ENCODE results near the gene CCL23. TPM values are rescaled to one million over a fixed set of nuclear protein-coding genes. Genes with fewer than 3 reads are reported as not detected.

Gene CCL23
- total and polyA plus RNA-seq, 10 donors, result 1.6 to 40.6 (median 10.8) TPM

DNA sequence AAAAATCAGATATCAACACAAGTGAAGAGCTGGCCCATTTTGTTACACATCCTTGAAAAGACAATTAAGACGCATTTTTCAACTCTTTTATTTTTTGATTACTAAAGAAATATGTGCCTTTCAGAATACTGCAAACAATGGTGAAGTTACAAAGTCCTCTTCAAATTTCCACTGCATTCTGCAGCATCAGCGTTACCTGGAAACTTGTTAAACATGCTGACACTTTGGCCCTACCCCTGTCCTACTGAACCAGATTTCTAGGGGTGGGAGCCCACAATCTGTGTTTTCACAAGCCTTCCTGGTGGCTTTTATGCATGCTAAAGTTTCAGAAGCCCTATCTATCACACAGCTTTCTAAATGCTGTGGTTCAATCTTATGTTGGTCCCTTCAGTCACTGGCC is 26.7 kb downstream of the CCL23 start:
- H3K4me3 ChIP-seq, result no peak overlapping the region
- H3K9me3 ChIP-seq, result peaks cover 0 to 20% (median 11%) of the 10 kb centered on the region in 8 donors
- intact Hi-C loops (cut with DNase I; ENCODE audit: low total_unique reads), result no loop called here
- no peaks in the 10 kb centered on the region for H3K27me3 ChIP-seq (replicated peaks in 1 of 7)
- H3K27ac ChIP-seq, result no peak overlapping the region
- no peak for DNase-seq
- WGBS, 5 donors, result 88 to 99% (median 93%) methylated on average over 2 of the region's 2 CpGs
- H3K4me1 ChIP-seq, result peaks cover 0 to 17% (median 8%) of the 10 kb centered on the region in 6 donors
- no peaks in the 10 kb centered on the region for H3K36me3 ChIP-seq
- TF ChIP-seq POLR2AphosphoS5 (IDR thresholded peaks at IDR 0.05) (no peak), POLR2A (IDR thresholded peaks at IDR 0.05) (no peak)
- TF ChIP-seq, protein P1, sequence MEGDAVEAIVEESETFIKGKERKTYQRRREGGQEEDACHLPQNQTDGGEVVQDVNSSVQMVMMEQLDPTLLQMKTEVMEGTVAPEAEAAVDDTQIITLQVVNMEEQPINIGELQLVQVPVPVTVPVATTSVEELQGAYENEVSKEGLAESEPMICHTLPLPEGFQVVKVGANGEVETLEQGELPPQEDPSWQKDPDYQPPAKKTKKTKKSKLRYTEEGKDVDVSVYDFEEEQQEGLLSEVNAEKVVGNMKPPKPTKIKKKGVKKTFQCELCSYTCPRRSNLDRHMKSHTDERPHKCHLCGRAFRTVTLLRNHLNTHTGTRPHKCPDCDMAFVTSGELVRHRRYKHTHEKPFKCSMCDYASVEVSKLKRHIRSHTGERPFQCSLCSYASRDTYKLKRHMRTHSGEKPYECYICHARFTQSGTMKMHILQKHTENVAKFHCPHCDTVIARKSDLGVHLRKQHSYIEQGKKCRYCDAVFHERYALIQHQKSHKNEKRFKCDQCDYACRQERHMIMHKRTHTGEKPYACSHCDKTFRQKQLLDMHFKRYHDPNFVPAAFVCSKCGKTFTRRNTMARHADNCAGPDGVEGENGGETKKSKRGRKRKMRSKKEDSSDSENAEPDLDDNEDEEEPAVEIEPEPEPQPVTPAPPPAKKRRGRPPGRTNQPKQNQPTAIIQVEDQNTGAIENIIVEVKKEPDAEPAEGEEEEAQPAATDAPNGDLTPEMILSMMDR (IDR thresholded peaks at IDR 0.05 in 8 of 11, conservative IDR thresholded peaks at IDR 0.05 in 3 of 11), result no peak

DNA sequence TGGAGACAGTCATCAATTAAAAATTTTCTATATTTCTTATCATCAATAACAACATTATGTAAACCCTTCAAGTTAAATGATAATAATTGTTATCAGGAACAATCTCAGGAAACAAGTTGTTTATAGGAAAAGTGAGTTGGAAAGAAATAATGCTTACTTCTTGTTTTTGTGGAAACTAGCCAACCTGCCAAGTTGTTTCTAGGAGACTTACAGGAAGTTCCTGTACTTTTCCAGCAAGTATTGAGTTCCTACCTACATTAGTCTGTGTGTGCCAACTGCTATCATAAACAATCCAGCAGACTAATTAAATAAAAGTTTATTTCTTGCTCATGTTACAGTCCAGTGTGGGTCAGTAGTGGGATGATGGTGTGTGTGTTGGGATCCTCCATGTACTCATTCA is 29.6 kb downstream of the CCL23 start:
- no peaks in the 10 kb centered on the region for H3K27me3 ChIP-seq (replicated peaks in 1 of 7)
- peaks cover 0 to 30% (median 8%) of the 10 kb centered on the region in 6 donors for H3K4me1 ChIP-seq
- intact Hi-C loops (cut with DNase I; ENCODE audit: low total_unique reads), result no loop called here
- H3K36me3 ChIP-seq, result peaks cover 0 to 11% (median 0%) of the 10 kb centered on the region in 6 donors
- no peak for DNase-seq
- H3K27ac ChIP-seq, result peak overlapping the region in 5 of 8 donors; percentile 28 to 82 (median 56)
- no peak for TF ChIP-seq POLR2A (IDR thresholded peaks at IDR 0.05)
- TF ChIP-seq, protein P1 (IDR thresholded peaks at IDR 0.05 in 8 of 11, conservative IDR thresholded peaks at IDR 0.05 in 3 of 11), result no peak
- TF ChIP-seq POLR2AphosphoS5 (IDR thresholded peaks at IDR 0.05), result no peak
- no peak overlapping the region for H3K4me3 ChIP-seq
- peaks cover 0 to 17% (median 9%) of the 10 kb centered on the region in 8 donors for H3K9me3 ChIP-seq

DNA sequence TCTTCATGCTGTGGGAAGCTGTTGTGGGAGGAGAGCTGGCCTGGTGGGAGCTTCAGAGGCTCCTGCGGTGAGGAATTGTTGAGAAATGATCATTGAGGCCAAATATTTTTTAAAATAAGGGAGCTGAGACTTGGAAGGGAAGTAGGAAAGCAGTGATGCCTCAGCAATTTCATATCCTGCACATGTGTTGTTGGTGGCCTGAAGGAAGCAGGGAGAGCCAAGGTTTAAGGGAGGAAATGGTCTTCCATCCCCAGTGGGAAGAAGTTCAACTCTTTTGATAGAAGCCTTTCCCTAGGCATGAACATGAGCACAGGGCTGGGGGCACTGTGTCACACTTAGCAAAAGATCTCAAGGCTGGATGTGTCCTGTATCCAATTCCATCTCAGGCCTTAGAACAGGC is 31.1 kb downstream of the CCL23 start, which contains the start of gene CCL14:
CCL14 (minus strand) TSS at position 87 of the 400 bp plus-strand sequence; CDS start at position 7, 80 bp downstream.
- peaks cover 0 to 44% (median 10%) of the 10 kb centered on the region in 6 donors for H3K4me1 ChIP-seq
- no peaks in the 10 kb centered on the region for H3K27me3 ChIP-seq (replicated peaks in 1 of 7)
- peaks cover 0 to 17% (median 9%) of the 10 kb centered on the region in 8 donors for H3K9me3 ChIP-seq
- peaks cover 0 to 14% (median 0%) of the 10 kb centered on the region in 6 donors for H3K36me3 ChIP-seq
- intact Hi-C loops (cut with DNase I; ENCODE audit: low total_unique reads), result no loop called here
- no peak for DNase-seq
- peak within 1 kb of the TSS; percentile 1 to 70 (median 45) for H3K4me3 ChIP-seq
- peak within 1 kb of the TSS in 7 of 8 donors; percentile 16 to 82 (median 70) for H3K27ac ChIP-seq
- 63 to 79% (median 66%) methylated on average over 1 of the region's 1 CpG for WGBS, 5 donors
- TF ChIP-seq POLR2AphosphoS5 (IDR thresholded peaks at IDR 0.05), result peak in 2 of 3 donors; percentile 40 to 75
- no peak for TF ChIP-seq POLR2A (IDR thresholded peaks at IDR 0.05)
- TF ChIP-seq, protein P1 (IDR thresholded peaks at IDR 0.05 in 8 of 11, conservative IDR thresholded peaks at IDR 0.05 in 3 of 11), result no peak

DNA sequence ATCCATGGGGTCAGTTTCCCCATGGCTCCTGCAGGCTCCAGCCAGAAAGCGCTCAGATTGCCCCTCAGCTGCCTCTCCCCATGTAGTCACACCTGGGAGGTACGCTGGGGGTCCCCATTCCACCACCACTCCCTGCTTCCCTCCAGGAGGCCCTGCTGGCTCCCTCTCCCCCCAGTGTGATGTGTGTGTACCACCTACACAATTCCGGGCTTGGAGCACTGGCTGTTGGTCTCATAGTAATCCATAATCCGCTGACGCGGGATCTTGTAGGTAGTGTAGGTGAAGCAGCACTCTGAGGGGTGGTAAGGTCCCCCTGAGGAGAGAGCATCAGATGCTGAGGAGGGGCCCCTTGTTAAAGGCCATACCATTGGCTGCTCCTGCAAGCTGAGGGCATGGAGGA is 33.6 kb downstream of the CCL23 start:
- Histone ChIP-seq H3K4me3 (peak overlapping the region in 7 of 8 donors; percentile 29 to 70 (median 47)), H3K36me3 (peaks cover 0 to 14% (median 0%) of the 10 kb centered on the region in 6 donors), H3K27ac (peak overlapping the region in 7 of 8 donors; percentile 13 to 82 (median 64)), H3K4me1 (peaks cover 0 to 47% (median 10%) of the 10 kb centered on the region in 6 donors), H3K9me3 (peaks cover 0 to 9% (median 6%) of the 10 kb centered on the region in 8 donors), H3K27me3 (replicated peaks in 1 of 7) (no peaks in the 10 kb centered on the region)
- DNase-seq, result no peak
- 86 to 98% (median 94%) methylated on average over 6 of the region's 6 CpGs for WGBS, 5 donors
- intact Hi-C loops (cut with DNase I; ENCODE audit: low total_unique reads), result no loop called here
- peak in 1 of 3 donors; percentile 37 for TF ChIP-seq POLR2AphosphoS5 (IDR thresholded peaks at IDR 0.05)
- TF ChIP-seq, protein P1 (IDR thresholded peaks at IDR 0.05 in 8 of 11, conservative IDR thresholded peaks at IDR 0.05 in 3 of 11), result no peak

Data from spleen (tissue), 11 donors.